H9 (cell line): ENCODE measurements around the gene RPL10A. TPM values are rescaled to one million over a fixed set of nuclear protein-coding genes. Genes with fewer than 3 reads are reported as not detected.

Experiments used
- DNase-seq: peaks from one replicate; pipeline ENCODE4 v3.0.0-alpha.2; 2017
- H2AFZ ChIP-seq: one replicate; pipeline ENCODE4 v1.6.1; 2013; ENCODE audit warnings: mild to moderate bottlenecking, low read length, control low read depth, moderate library complexity
- H2AK5ac ChIP-seq: 2 replicates; pipeline ENCODE4 v1.6.1; 2013; ENCODE audit warnings: low read length, control low read depth, mixed read lengths; ENCODE audit not compliant: insufficient read length
- H2BK120ac ChIP-seq: one replicate; pipeline ENCODE4 v1.6.1; 2013; ENCODE audit warnings: low read depth, mild to moderate bottlenecking, low read length, control low read depth, inconsistent platforms; ENCODE audit not compliant: poor library complexity, severe bottlenecking
- H2BK12ac ChIP-seq: 2 replicates; pipeline ENCODE4 v1.6.1; 2013; ENCODE audit warnings: low read length, control low read depth, mixed read lengths, low read depth; ENCODE audit not compliant: insufficient read length
- H2BK15ac ChIP-seq: 2 replicates; pipeline ENCODE4 v1.6.1; 2013; ENCODE audit warnings: low read depth, low read length, control low read depth
- H2BK20ac ChIP-seq: one replicate; pipeline ENCODE4 v1.6.1; 2013; ENCODE audit warnings: low read depth, mild to moderate bottlenecking, low read length, control low read depth, inconsistent platforms; ENCODE audit not compliant: poor library complexity, severe bottlenecking
- H2BK5ac ChIP-seq: 2 replicates; pipeline ENCODE4 v1.6.1; 2013; ENCODE audit warnings: low read length, control low read depth, mixed read lengths; ENCODE audit not compliant: insufficient read length
- H3K14ac ChIP-seq: 2 replicates; pipeline ENCODE4 v1.6.1; 2013; ENCODE audit warnings: low read length, control low read depth; ENCODE audit not compliant: insufficient read depth
- H3K18ac ChIP-seq: 2 replicates; pipeline ENCODE4 v1.6.1; 2013; ENCODE audit warnings: low read depth, mild to moderate bottlenecking, mixed read lengths, low read length, control low read depth; ENCODE audit not compliant: insufficient read length
- H3K23ac ChIP-seq: 2 replicates; pipeline ENCODE4 v1.6.1; 2013; ENCODE audit warnings: low read length, control low read depth, mixed read lengths, low read depth; ENCODE audit not compliant: insufficient read length
- H3K23me2 ChIP-seq: 2 replicates; pipeline ENCODE4 v1.6.1; 2013; ENCODE audit warnings: low read depth, mild to moderate bottlenecking, mixed read lengths, low read length, control low read depth; ENCODE audit not compliant: insufficient read length, poor library complexity, severe bottlenecking
- H3K27ac ChIP-seq: 2 replicates; pipeline ENCODE4 v1.5.1; 2013; ENCODE audit warnings: low read length, control low read depth, mixed read lengths, low read depth; ENCODE audit not compliant: insufficient read length
- H3K27me3 ChIP-seq: 2 replicates; pipeline ENCODE4 v1.6.1; 2013; ENCODE audit warnings: low read length, control low read depth, inconsistent platforms; ENCODE audit not compliant: insufficient read depth
- H3K4ac ChIP-seq: 2 replicates; pipeline ENCODE4 v1.6.1; 2013; ENCODE audit warnings: low read depth, mild to moderate bottlenecking, control low read depth, inconsistent platforms, low read length, moderate library complexity
- H3K4me1 ChIP-seq: 2 replicates; pipeline ENCODE4 v1.6.1; 2013; ENCODE audit warnings: low read length, control low read depth, inconsistent platforms; ENCODE audit not compliant: insufficient read depth
- H3K4me2 ChIP-seq: 2 replicates; pipeline ENCODE4 v1.6.1; 2013; ENCODE audit warnings: low read length, control low read depth, mixed read lengths; ENCODE audit not compliant: insufficient read length, insufficient read depth
- H3K56ac ChIP-seq: 2 replicates; pipeline ENCODE4 v1.6.1; 2013; ENCODE audit warnings: low read depth, mild to moderate bottlenecking, mixed read lengths, low read length, control low read depth; ENCODE audit not compliant: insufficient read length
- H3K79me1 ChIP-seq: 2 replicates; pipeline ENCODE4 v1.6.1; 2013; ENCODE audit warnings: low read depth, mild to moderate bottlenecking, moderate library complexity, low read length, control low read depth, inconsistent platforms; ENCODE audit not compliant: insufficient read depth, poor library complexity, severe bottlenecking
- H3K79me2 ChIP-seq: 2 replicates; pipeline ENCODE4 v1.6.1; 2013; ENCODE audit warnings: low read length, control low read depth, inconsistent platforms; ENCODE audit not compliant: insufficient read depth
- H3K9ac ChIP-seq: 2 replicates; pipeline ENCODE4 v1.6.1; 2013; ENCODE audit warnings: low read length, control low read depth, mixed read lengths; ENCODE audit not compliant: insufficient read length; ENCODE audit errors: extremely low read depth
- H3K9me3 ChIP-seq: one replicate; pipeline ENCODE4 v1.6.1; 2013; ENCODE audit warnings: low read depth, low read length, inconsistent platforms; ENCODE audit not compliant: control insufficient read depth
- H3T11ph ChIP-seq: one replicate; pipeline ENCODE4 v1.6.1; 2013; ENCODE audit warnings: mild to moderate bottlenecking, low read length, control low read depth, inconsistent platforms
- H4K20me1 ChIP-seq: one replicate; pipeline ENCODE4 v1.6.1; 2013; ENCODE audit not compliant: control insufficient read depth, insufficient read length, insufficient read depth
- H4K5ac ChIP-seq: 2 replicates; pipeline ENCODE4 v1.6.1; 2013; ENCODE audit warnings: low read depth, mild to moderate bottlenecking, mixed read lengths, low read length, control low read depth; ENCODE audit not compliant: insufficient read length
- H4K8ac ChIP-seq: replicated peaks from 2 replicates; pipeline ENCODE4 v1.6.1; 2013; ENCODE audit warnings: low read length, control low read depth, mixed read lengths, low read depth; ENCODE audit not compliant: insufficient read length
- H4K91ac ChIP-seq: 2 replicates; pipeline ENCODE4 v1.6.1; 2013; ENCODE audit warnings: low read depth, mild to moderate bottlenecking, moderate library complexity, mixed read lengths, low read length, control low read depth; ENCODE audit not compliant: insufficient read length
- H3K27ac Mint-ChIP-seq, 3 experiments: 2 replicates in 2 of 3; 3 replicates in 1 of 3; pipeline ENCODE4 v1.8.0; 2020 to 2021; ENCODE audit warnings: mixed read lengths in 3 of 3, mild to moderate bottlenecking in 1 of 3, moderate library complexity in 1 of 3
- H3K27me3 Mint-ChIP-seq: 2 replicates; pipeline ENCODE4 v1.8.0; 2021; ENCODE audit warnings: low read depth, mild to moderate bottlenecking, moderate library complexity, mixed read lengths
- H3K36me3 Mint-ChIP-seq, 3 experiments: 2 replicates in 2 of 3; 3 replicates in 1 of 3; pipeline ENCODE4 v1.8.0; 2020 to 2021; ENCODE audit warnings: low read depth in 3 of 3, mixed read lengths in 3 of 3; ENCODE audit not compliant: insufficient read depth in 1 of 3
- H3K4me1 Mint-ChIP-seq, 2 experiments: 2 replicates each; pipeline ENCODE4 v1.8.0; 2020; ENCODE audit warnings: mixed read lengths in 2 of 2
- H3K4me3 Mint-ChIP-seq, 2 experiments: 2 replicates in 1 of 2; 3 replicates in 1 of 2; pipeline ENCODE4 v1.8.0; 2020 to 2021; ENCODE audit warnings: mild to moderate bottlenecking in 2 of 2, mixed read lengths in 2 of 2, moderate library complexity in 1 of 2
- H3K9me3 Mint-ChIP-seq, 2 experiments: 2 replicates in 1 of 2; 3 replicates in 1 of 2; pipeline ENCODE4 v1.8.0; 2020; ENCODE audit warnings: mild to moderate bottlenecking in 2 of 2, mixed read lengths in 2 of 2, moderate library complexity in 1 of 2
- WGBS: extraction: QIAGEN DNeasy Blood & Tissue Kit; methylation state at CpG from one replicate; pipeline ENCODE4 v1.1.7; 2013; ENCODE audit warnings: missing lambda C conversion rate, low lambda C conversion rate, mixed read lengths; ENCODE audit not compliant: insufficient read length; ENCODE audit errors: extremely low coverage; 5-methylcytosine and 5-hydroxymethylcytosine counted together
- total RNA-seq: library from RNA; stranded (reverse); gene quantifications from 2 replicates; pipeline ENCODE4 v1.2.1, GENCODE V29; 2021
- TF ChIP-seq, protein P1 (sequence below): fragments of 200-600 bp; sonication (generic); conservative IDR thresholded peaks from 3 replicates; pipeline ENCODE4 v1.8.0; 2021; ENCODE audit warnings: antibody characterized with exemption, mild to moderate bottlenecking

The RPL10A gene
- total RNA-seq, 1 experiment from 2014 or later: 1,830 TPM

DNA sequence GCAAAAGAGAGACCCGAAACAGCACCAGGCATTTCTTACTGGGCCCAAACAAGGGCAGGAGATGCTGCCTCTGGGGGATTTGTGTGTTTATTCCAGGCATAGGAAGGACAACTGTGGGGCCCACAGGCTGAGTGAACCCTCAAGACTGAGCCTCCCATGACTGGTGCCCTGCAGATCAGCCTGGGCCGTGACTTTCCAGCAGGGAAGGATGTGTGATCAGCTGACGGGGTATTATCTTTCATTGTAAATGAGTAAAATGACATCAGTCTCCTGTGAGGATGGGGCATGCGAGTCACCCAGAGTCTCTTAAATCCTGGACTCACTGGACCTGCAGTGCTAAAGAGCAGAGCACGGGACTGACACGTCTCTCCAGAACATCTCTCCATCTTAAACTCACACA is 32.6 kb downstream of the RPL10A start:
- H4K5ac ChIP-seq: no peak overlapping the region
- no peak overlapping the region for H3K14ac ChIP-seq
- DNase-seq: no peak
- H2BK5ac ChIP-seq: no peak overlapping the region
- H2AK5ac ChIP-seq: no peak overlapping the region
- Mint-ChIP-seq H3K4me3 (0 out of 5 replicates have a peak overlapping the region, but pooled peaks of 1 of the 2 experiments have one; percentile 5), H3K27ac (no peak overlapping the region), H3K4me1 (peaks cover 28% of the 10 kb centered on the region in 2 experiments), H3K36me3 (peaks cover 0 to 4% (median 0%) of the 10 kb centered on the region in 3 experiments; a peak in 1 of 7 replicates), H3K27me3 (peaks cover 28% of the 10 kb centered on the region), H3K9me3 (no peaks in the 10 kb centered on the region)
- H3T11ph ChIP-seq: no peak overlapping the region
- H3K9me3 ChIP-seq: no peaks in the 10 kb centered on the region
- H3K27me3 ChIP-seq: no peaks in the 10 kb centered on the region; the same call in 1 of the 2 replicates
- no peak overlapping the region for H2BK20ac ChIP-seq
- H2AFZ ChIP-seq: no peak overlapping the region
- no peak overlapping the region for H2BK12ac ChIP-seq
- TF ChIP-seq, protein P1, sequence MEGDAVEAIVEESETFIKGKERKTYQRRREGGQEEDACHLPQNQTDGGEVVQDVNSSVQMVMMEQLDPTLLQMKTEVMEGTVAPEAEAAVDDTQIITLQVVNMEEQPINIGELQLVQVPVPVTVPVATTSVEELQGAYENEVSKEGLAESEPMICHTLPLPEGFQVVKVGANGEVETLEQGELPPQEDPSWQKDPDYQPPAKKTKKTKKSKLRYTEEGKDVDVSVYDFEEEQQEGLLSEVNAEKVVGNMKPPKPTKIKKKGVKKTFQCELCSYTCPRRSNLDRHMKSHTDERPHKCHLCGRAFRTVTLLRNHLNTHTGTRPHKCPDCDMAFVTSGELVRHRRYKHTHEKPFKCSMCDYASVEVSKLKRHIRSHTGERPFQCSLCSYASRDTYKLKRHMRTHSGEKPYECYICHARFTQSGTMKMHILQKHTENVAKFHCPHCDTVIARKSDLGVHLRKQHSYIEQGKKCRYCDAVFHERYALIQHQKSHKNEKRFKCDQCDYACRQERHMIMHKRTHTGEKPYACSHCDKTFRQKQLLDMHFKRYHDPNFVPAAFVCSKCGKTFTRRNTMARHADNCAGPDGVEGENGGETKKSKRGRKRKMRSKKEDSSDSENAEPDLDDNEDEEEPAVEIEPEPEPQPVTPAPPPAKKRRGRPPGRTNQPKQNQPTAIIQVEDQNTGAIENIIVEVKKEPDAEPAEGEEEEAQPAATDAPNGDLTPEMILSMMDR: no peak
- H3K9ac ChIP-seq: no peak overlapping the region
- no peak overlapping the region for H3K23ac ChIP-seq
- no peak overlapping the region for H2BK15ac ChIP-seq
- no peaks in the 10 kb centered on the region for H3K79me2 ChIP-seq
- no peak overlapping the region for H4K8ac ChIP-seq
- no peak overlapping the region for H3K18ac ChIP-seq
- no peak overlapping the region for H3K4me2 ChIP-seq
- no peak overlapping the region for H3K27ac ChIP-seq
- no peak overlapping the region for H3K56ac ChIP-seq
- peaks cover 12% of the 10 kb centered on the region for H3K23me2 ChIP-seq
- no peaks in the 10 kb centered on the region for H4K20me1 ChIP-seq
- 0 out of 2 replicates have a peak, but pooled peaks cover 2% of the 10 kb centered on the region for H3K4me1 ChIP-seq
- no CpG with 5 or more reads among the region's 6 CpGs for WGBS
- no peak overlapping the region for H4K91ac ChIP-seq
- no peak overlapping the region for H2BK120ac ChIP-seq
- H3K79me1 ChIP-seq: no peaks in the 10 kb centered on the region
- H3K4ac ChIP-seq: no peak overlapping the region
